Right renal pelvis (tissue), 4 donors: ENCODE data around the gene LEAP2. TPM values are rescaled to one million over a fixed set of nuclear protein-coding genes. Genes with fewer than 3 reads are reported as not detected.
A peak's percentile ranks its signal among the peaks of the same experiment; 100 is the strongest.
"Not testable (repeated sequence)": the region's sequence is repeated elsewhere in the genome, so short reads cannot be mapped to it uniquely, and the experiment has no call there.

ENCODE experiments used
- DNase-seq, 4 donors: peaks; one replicate each; pipeline ENCODE4 v3.0.0-alpha.2; 2013; ENCODE audit warnings: low read depth in 4 of 4, low spot score in 3 of 4, missing footprints in 1 of 4
- polyA plus RNA-seq, 4 donors: library from polyadenylated mRNA; unstranded; fragments of 120-200 nt; gene quantifications; one replicate each; pipeline ENCODE4 v1.2.1, GENCODE V29; 2013; ENCODE audit not compliant: insufficient read length in 4 of 4

LEAP2 gene
- polyA plus RNA-seq, 4 donors: 3.2 to 10.0 (median 6.9) TPM

- no peak for DNase-seq
Observed at GRCh38 chr5:132840313-132840712, 33.2 kb upstream of the LEAP2 start.

GRCh38 chr5:132840896-132841295 is 32.6 kb upstream of the LEAP2 start:
- DNase-seq: no peak

- DNase-seq: no peak
Observed at GRCh38 chr5:132841305-132841704, 32.2 kb upstream of the LEAP2 start.

GRCh38 chr5:132848270-132848669 is 25.2 kb upstream of the LEAP2 start:
- no peak for DNase-seq

- no peak for DNase-seq
Observed at GRCh38 chr5:132849347-132849746, 24.1 kb upstream of the LEAP2 start.

- DNase-seq: no peak
Observed at GRCh38 chr5:132850066-132850465, 23.4 kb upstream of the LEAP2 start.

- no peak for DNase-seq
Observed at GRCh38 chr5:132853323-132853722, 20.1 kb upstream of the LEAP2 start.

GRCh38 chr5:132853790-132854189 is 19.7 kb upstream of the LEAP2 start:
- DNase-seq: no peak

- DNase-seq: no peak
Observed at GRCh38 chr5:132854301-132854700, 19.2 kb upstream of the LEAP2 start.

- DNase-seq: not testable (repeated sequence)
Observed at GRCh38 chr5:132854992-132855391, 18.5 kb upstream of the LEAP2 start.

GRCh38 chr5:132856011-132856410 is 17.5 kb upstream of the LEAP2 start:
- DNase-seq: no peak

- DNase-seq: no peak
Observed at GRCh38 chr5:132859889-132860437, 13.5 kb upstream of the LEAP2 start.

- DNase-seq: no peak
Observed at GRCh38 chr5:132860742-132861141, 12.7 kb upstream of the LEAP2 start.

- DNase-seq: no peak
Observed at GRCh38 chr5:132865668-132866341, 7.7 kb upstream of the LEAP2 start.

- DNase-seq: peak; percentile 100
Observed at GRCh38 chr5:132866342-132867045, 7.0 kb upstream of the LEAP2 start, which contains the start of the genes GDF9 and UQCRQ. GDF9 (minus strand) TSS chr5:132866469; CDS start chr5:132864533, 1,936 bp downstream. UQCRQ (plus strand) TSS chr5:132866642; CDS start chr5:132866882, 240 bp downstream.

- no peak for DNase-seq
Observed at GRCh38 chr5:132867046-132867451, 6.4 kb upstream of the LEAP2 start.

- DNase-seq: no peak
Observed at GRCh38 chr5:132868754-132869153, 4.7 kb upstream of the LEAP2 start.

- no peak for DNase-seq
Observed at GRCh38 chr5:132870801-132871200, 2.7 kb upstream of the LEAP2 start.

GRCh38 chr5:132871459-132872284 is 1.8 kb upstream of the LEAP2 start:
- no peak for DNase-seq

- DNase-seq: no peak
Observed at GRCh38 chr5:132872788-132873118, 715 bp upstream of the LEAP2 start.

- no peak for DNase-seq
Observed at GRCh38 chr5:132873930-132874271, 433 bp downstream of the LEAP2 start.
